ENCODE results near the gene MAP4K3. TPM values are rescaled to one million over a fixed set of nuclear protein-coding genes. Genes with fewer than 3 reads are reported as not detected.

The MAP4K3 gene
- total and polyA plus RNA-seq, 2 donors = 11.0 to 19.5 TPM

DNA sequence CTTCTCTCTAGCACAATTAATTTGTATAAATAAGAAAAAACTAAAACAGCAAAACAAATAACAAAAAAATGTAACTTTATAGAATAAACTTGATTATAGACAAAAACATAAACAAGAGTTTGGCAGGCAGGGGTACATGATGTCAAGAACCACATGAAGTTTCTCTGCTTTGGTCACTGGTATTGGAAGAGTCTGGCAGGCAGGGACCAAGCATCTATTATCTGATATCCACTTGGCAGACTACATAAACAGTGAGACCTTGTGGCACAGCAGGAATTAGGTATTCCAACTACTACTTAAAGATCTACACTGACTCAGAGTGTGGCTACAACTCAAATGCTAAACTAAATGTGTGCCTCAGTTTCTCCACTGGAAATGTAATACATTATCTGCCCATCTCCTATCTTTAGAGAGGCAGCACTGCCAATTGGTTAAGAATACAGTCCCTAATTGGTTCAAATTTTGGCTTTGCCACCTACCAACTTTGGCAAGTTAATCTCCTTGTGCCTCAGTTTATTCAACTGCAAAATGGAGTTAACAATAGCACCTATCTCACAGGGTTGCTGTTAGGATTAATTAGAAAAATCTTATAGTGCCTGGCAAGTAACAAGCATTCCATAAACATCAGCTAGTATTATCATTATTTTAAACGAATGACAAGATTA is 2.7 kb downstream of the MAP4K3 start:
- H3K27ac ChIP-seq (ENCODE audit: low read depth in 1 of 2, low read length in 1 of 2) = no peak overlapping the region
- 99% methylated on average over 1 of the region's 1 CpG for WGBS
- peaks cover 10 to 17% of the 10 kb centered on the region in 2 donors for H3K4me1 ChIP-seq (ENCODE audit: control insufficient read depth in 2 of 2, insufficient read depth in 2 of 2, low read length in 2 of 2)
- no peaks in the 10 kb centered on the region for H3K36me3 ChIP-seq (ENCODE audit: control insufficient read depth in 2 of 2, insufficient read depth in 2 of 2, low read length in 1 of 2)
- no peak overlapping the region for H3K4me3 ChIP-seq (ENCODE audit: low read length in 2 of 2)
- H3K9me3 ChIP-seq (ENCODE audit: control insufficient read depth in 2 of 2, insufficient read depth in 1 of 2, low read length in 1 of 2) = peaks cover 0 to 3% of the 10 kb centered on the region in 2 donors
- H3K27me3 ChIP-seq (ENCODE audit: control insufficient read depth in 2 of 2, insufficient read depth in 1 of 2, low read length in 1 of 2) = no peaks in the 10 kb centered on the region
- DNase-seq (ENCODE audit: low read depth in 6 of 9, low spot score in 9 of 9) = no peak

DNA sequence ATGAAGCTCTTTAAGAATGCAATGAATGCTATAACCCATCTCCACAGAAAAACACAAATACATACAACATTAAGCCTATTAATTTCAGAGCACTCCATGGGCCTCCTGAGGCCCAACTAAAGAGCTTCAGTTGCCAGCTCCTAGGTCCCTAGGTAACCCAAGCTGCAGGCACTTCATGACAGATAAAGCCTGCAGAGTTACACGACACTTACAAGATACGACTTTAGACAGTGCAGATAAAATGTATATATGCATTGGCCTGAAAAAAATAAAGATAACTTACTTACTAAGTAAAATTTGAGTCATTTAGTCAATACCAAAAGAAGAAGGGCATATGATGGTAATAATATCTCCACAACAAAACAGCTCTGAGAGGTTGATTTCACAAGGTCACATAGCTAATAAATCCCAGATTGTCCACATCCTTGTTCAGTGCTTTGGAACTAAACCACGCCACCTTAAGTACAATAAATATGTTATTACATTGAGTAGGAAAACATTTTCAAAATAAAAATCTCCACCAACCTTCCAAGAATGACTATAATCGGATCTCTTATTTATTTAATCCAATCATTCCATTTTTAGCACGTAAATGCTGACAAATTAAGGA is 3.4 kb downstream of the MAP4K3 start:
- Histone ChIP-seq H3K27ac (ENCODE audit: low read depth in 1 of 2, low read length in 1 of 2) (no peak overlapping the region), H3K4me1 (ENCODE audit: control insufficient read depth in 2 of 2, insufficient read depth in 2 of 2, low read length in 2 of 2) (peaks cover 10 to 17% of the 10 kb centered on the region in 2 donors), H3K27me3 (ENCODE audit: control insufficient read depth in 2 of 2, insufficient read depth in 1 of 2, low read length in 1 of 2) (no peaks in the 10 kb centered on the region), H3K36me3 (ENCODE audit: control insufficient read depth in 2 of 2, insufficient read depth in 2 of 2, low read length in 1 of 2) (no peaks in the 10 kb centered on the region), H3K9me3 (ENCODE audit: control insufficient read depth in 2 of 2, insufficient read depth in 1 of 2, low read length in 1 of 2) (peaks cover 0 to 3% of the 10 kb centered on the region in 2 donors), H3K4me3 (ENCODE audit: low read length in 2 of 2) (no peak overlapping the region)
- WGBS = 97% methylated on average over 5 of the region's 5 CpGs
- DNase-seq (ENCODE audit: low read depth in 6 of 9, low spot score in 9 of 9) = no peak

DNA sequence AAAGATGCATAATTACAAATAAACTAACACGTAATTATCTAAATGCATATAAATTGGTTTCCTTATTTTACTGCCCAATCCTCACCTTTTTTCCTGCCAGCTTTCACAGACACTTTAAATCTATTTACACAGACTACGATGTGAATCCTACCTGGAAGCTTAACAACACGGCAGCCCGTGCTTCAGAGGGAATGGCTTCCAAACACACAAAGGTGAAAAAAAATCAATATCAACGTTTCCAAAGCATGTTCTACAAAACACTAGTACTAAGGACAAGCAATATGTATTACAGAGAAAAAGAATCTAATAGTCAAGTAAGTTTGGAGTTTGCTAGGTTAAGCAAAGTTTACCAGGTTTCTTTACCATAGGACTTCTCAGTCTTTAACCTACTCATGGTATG is 4.4 kb downstream of the MAP4K3 start:
- Histone ChIP-seq H3K9me3 (ENCODE audit: control insufficient read depth in 2 of 2, insufficient read depth in 1 of 2, low read length in 1 of 2) (peaks cover 0 to 3% of the 10 kb centered on the region in 2 donors), H3K36me3 (ENCODE audit: control insufficient read depth in 2 of 2, insufficient read depth in 2 of 2, low read length in 1 of 2) (no peaks in the 10 kb centered on the region), H3K27me3 (ENCODE audit: control insufficient read depth in 2 of 2, insufficient read depth in 1 of 2, low read length in 1 of 2) (no peaks in the 10 kb centered on the region), H3K27ac (ENCODE audit: low read depth in 1 of 2, low read length in 1 of 2) (no peak overlapping the region), H3K4me1 (ENCODE audit: control insufficient read depth in 2 of 2, insufficient read depth in 2 of 2, low read length in 2 of 2) (peaks cover 7 to 14% of the 10 kb centered on the region in 2 donors), H3K4me3 (ENCODE audit: low read length in 2 of 2) (no peak overlapping the region)
- no peak for DNase-seq (ENCODE audit: low read depth in 6 of 9, low spot score in 9 of 9)
- WGBS = 97% methylated on average over 5 of the region's 5 CpGs

DNA sequence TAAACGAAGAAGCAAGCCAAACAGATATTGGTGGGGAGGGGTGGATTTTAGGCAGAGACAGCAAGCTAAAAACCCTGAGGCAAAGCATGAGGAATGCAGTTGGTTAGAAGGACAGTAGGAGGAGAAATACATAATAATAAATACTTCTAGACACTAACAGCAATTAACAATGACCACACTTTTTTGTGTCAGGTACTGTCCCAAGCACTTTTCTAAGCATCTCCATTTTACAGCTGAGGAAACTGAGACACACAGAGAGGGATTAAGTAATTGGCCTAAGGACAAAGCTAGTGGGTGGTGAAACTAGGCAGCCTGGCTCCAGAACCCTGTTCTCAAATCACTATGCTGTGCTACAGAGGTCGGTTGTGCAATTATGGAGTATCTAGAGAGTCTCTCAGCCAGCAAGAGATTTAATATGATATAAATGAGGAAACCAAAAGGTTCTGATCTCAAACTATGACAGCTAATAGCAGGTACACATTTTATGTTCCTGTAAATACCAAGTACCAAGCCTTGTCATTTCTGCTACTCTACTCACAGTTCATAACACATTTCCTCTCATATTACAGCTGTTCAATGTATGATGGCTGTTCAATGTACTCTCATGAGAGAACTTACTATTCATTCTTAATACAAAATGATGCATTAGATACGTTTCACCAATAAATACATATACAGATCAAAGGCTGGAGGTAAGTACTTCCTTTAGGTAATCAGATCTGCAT is 5.3 kb downstream of the MAP4K3 start:
- H3K36me3 ChIP-seq (ENCODE audit: control insufficient read depth in 2 of 2, insufficient read depth in 2 of 2, low read length in 1 of 2) = no peaks in the 10 kb centered on the region
- H3K27ac ChIP-seq (ENCODE audit: low read depth in 1 of 2, low read length in 1 of 2) = no peak overlapping the region
- WGBS = 83% methylated on average over 3 of the region's 3 CpGs
- no peaks in the 10 kb centered on the region for H3K27me3 ChIP-seq (ENCODE audit: control insufficient read depth in 2 of 2, insufficient read depth in 1 of 2, low read length in 1 of 2)
- H3K4me3 ChIP-seq (ENCODE audit: low read length in 2 of 2) = no peak overlapping the region
- peaks cover 6 to 13% of the 10 kb centered on the region in 2 donors for H3K4me1 ChIP-seq (ENCODE audit: control insufficient read depth in 2 of 2, insufficient read depth in 2 of 2, low read length in 2 of 2)
- H3K9me3 ChIP-seq (ENCODE audit: control insufficient read depth in 2 of 2, insufficient read depth in 1 of 2, low read length in 1 of 2) = peaks cover 0 to 2% of the 10 kb centered on the region in 2 donors
- no peak for DNase-seq (ENCODE audit: low read depth in 6 of 9, low spot score in 9 of 9)

DNA sequence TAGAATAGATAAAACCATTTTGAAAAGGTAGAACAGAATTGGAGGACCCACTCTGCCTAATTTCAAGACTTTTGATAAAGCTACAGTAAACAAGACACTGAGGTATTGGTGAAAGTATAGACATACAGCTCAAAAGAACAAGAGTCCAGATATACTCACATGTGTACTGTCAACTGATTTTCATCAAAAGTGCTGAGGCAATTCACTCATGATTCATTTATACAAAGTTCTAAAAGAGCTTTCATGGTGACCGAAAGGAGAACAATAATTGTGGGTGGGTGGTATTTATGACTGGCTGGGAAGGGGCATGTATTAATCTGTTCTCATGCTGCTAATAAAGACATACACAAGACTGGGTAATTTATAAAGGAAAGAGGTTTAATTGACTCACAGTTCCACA is 7.3 kb downstream of the MAP4K3 start:
- Histone ChIP-seq H3K27me3 (ENCODE audit: control insufficient read depth in 2 of 2, insufficient read depth in 1 of 2, low read length in 1 of 2) (no peaks in the 10 kb centered on the region), H3K36me3 (ENCODE audit: control insufficient read depth in 2 of 2, insufficient read depth in 2 of 2, low read length in 1 of 2) (no peaks in the 10 kb centered on the region), H3K4me3 (ENCODE audit: low read length in 2 of 2) (no peak overlapping the region), H3K4me1 (ENCODE audit: control insufficient read depth in 2 of 2, insufficient read depth in 2 of 2, low read length in 2 of 2) (peaks cover 0 to 5% of the 10 kb centered on the region in 2 donors), H3K27ac (ENCODE audit: low read depth in 1 of 2, low read length in 1 of 2) (no peak overlapping the region), H3K9me3 (ENCODE audit: control insufficient read depth in 2 of 2, insufficient read depth in 1 of 2, low read length in 1 of 2) (no peaks in the 10 kb centered on the region)
- WGBS = 99% methylated on average over 1 of the region's 1 CpG
- no peak for DNase-seq (ENCODE audit: low read depth in 6 of 9, low spot score in 9 of 9)

DNA sequence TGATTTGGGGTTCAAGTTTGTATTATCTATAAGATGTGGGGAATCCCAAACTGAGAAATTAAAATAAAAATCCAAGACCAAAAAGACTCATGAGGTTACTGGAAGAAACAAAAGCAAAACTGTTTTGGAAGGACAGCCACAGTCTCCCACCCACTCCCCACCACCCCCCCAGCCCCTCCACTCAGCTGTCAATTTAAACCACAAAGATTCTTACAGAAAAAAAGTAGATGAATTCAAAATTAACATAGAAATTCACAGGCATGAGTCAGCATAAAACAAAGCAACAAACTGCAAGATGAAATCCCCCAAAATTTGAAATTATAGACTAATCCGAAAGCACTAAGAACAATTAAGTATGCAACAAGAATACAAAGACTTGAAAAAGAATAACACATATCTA is 12.1 kb downstream of the MAP4K3 start:
- Histone ChIP-seq H3K27me3 (ENCODE audit: control insufficient read depth in 2 of 2, insufficient read depth in 1 of 2, low read length in 1 of 2) (no peaks in the 10 kb centered on the region), H3K36me3 (ENCODE audit: control insufficient read depth in 2 of 2, insufficient read depth in 2 of 2, low read length in 1 of 2) (no peaks in the 10 kb centered on the region), H3K4me3 (ENCODE audit: low read length in 2 of 2) (no peak overlapping the region), H3K27ac (ENCODE audit: low read depth in 1 of 2, low read length in 1 of 2) (no peak overlapping the region), H3K4me1 (ENCODE audit: control insufficient read depth in 2 of 2, insufficient read depth in 2 of 2, low read length in 2 of 2) (peaks cover 0 to 12% of the 10 kb centered on the region in 2 donors), H3K9me3 (ENCODE audit: control insufficient read depth in 2 of 2, insufficient read depth in 1 of 2, low read length in 1 of 2) (no peaks in the 10 kb centered on the region)
- DNase-seq (ENCODE audit: low read depth in 6 of 9, low spot score in 9 of 9) = peak in 1 of 9 donors; percentile 31
- WGBS = 73% methylated on average over 1 of the region's 1 CpG

DNA sequence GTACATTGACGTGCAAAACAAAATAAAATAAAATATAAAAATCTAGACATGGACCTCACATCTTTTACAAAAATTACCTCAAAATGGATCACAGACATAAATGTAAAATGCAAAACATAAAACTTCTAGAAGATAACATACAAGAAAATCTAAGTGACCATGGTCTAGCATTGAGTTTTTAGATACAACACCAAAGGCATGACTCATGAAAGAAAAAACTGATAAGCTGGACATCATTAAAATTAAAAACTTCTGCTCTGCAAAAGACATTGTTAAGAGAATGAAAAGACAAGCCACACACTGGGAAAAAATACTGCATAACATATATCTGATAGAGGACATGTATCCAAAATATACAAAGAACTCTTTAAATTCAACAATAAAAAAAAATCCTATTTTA is 14.4 kb downstream of the MAP4K3 start:
- no peak for DNase-seq (ENCODE audit: low read depth in 6 of 9, low spot score in 9 of 9)
- no peak overlapping the region for H3K4me3 ChIP-seq (ENCODE audit: low read length in 2 of 2)
- no peaks in the 10 kb centered on the region for H3K9me3 ChIP-seq (ENCODE audit: control insufficient read depth in 2 of 2, insufficient read depth in 1 of 2, low read length in 1 of 2)
- 100% methylated on average over 1 of the region's 1 CpG for WGBS
- H3K27ac ChIP-seq (ENCODE audit: low read depth in 1 of 2, low read length in 1 of 2) = no peak overlapping the region
- H3K4me1 ChIP-seq (ENCODE audit: control insufficient read depth in 2 of 2, insufficient read depth in 2 of 2, low read length in 2 of 2) = peaks cover 0 to 12% of the 10 kb centered on the region in 2 donors
- no peaks in the 10 kb centered on the region for H3K27me3 ChIP-seq (ENCODE audit: control insufficient read depth in 2 of 2, insufficient read depth in 1 of 2, low read length in 1 of 2)
- no peaks in the 10 kb centered on the region for H3K36me3 ChIP-seq (ENCODE audit: control insufficient read depth in 2 of 2, insufficient read depth in 2 of 2, low read length in 1 of 2)

DNA sequence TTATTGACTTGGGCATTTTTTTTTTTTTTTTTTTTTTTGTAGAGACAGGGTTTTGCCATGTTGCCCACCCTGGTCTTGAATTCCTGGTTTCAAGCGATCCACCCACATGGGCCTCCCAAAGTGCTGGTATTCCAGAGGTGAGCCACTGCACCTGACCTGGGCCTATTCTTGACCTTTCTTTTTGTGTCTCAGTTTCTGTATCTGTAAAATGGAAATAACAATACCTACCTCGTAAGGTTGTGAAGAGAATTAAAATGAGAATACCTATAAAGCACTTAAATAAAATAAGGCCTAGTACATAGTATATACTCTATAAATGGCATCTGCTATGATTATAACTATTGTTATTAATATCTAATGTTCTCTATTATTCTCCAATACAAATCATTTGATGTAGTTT is 15.7 kb downstream of the MAP4K3 start:
- Histone ChIP-seq H3K9me3 (ENCODE audit: control insufficient read depth in 2 of 2, insufficient read depth in 1 of 2, low read length in 1 of 2) (no peaks in the 10 kb centered on the region), H3K4me3 (ENCODE audit: low read length in 2 of 2) (no peak overlapping the region), H3K4me1 (ENCODE audit: control insufficient read depth in 2 of 2, insufficient read depth in 2 of 2, low read length in 2 of 2) (peaks cover 0 to 12% of the 10 kb centered on the region in 2 donors), H3K36me3 (ENCODE audit: control insufficient read depth in 2 of 2, insufficient read depth in 2 of 2, low read length in 1 of 2) (no peaks in the 10 kb centered on the region), H3K27me3 (ENCODE audit: control insufficient read depth in 2 of 2, insufficient read depth in 1 of 2, low read length in 1 of 2) (no peaks in the 10 kb centered on the region), H3K27ac (ENCODE audit: low read depth in 1 of 2, low read length in 1 of 2) (no peak overlapping the region)
- no peak for DNase-seq (ENCODE audit: low read depth in 6 of 9, low spot score in 9 of 9)
- 95% methylated on average over 2 of the region's 2 CpGs for WGBS

All from thymus (tissue), 11 donors.